Hematopoietic multipotent progenitor cell (in vitro differentiated cells): Measurements from ENCODE around the gene IRGQ. TPM values are rescaled to one million over a fixed set of nuclear protein-coding genes. Genes with fewer than 3 reads are reported as not detected.

ENCODE experiments used
- DNase-seq, 3 donors: peaks; one replicate each; pipeline ENCODE4 v3.0.0-alpha.2; 2011 to 2015; ENCODE audit warnings: low read depth in 2 of 3, low spot score in 2 of 3
- total RNA-seq: library from RNA; depleted of rRNA; stranded (reverse); fragments of >200 nt; gene quantifications from one replicate; pipeline ENCODE4 v1.2.3, GENCODE V29; 2012

The IRGQ gene
- total RNA-seq, 1 donor = 25.9 TPM

GRCh38 chr19:43575156-43575950 lies 20.6 kb downstream of the IRGQ start, which contains the start of the genes PINLYP and XRCC1:
Gene PINLYP, plus strand, starts transcription at chr19:43575801. Its CDS starts 1,391 bp downstream, at chr19:43577192.
Gene XRCC1, minus strand, starts transcription at chr19:43575527. Its CDS starts 69 bp downstream, at chr19:43575458.
- DNase-seq = peak; percentile 93 to 100 (median 99)

- no peak for DNase-seq
Observed at GRCh38 chr19:43574424-43575155, 21.3 kb downstream of the IRGQ start.

- DNase-seq = no peak
Observed at GRCh38 chr19:43572171-43572588, 23.8 kb downstream of the IRGQ start.

- DNase-seq = no peak
Observed at GRCh38 chr19:43570174-43570791, 25.7 kb downstream of the IRGQ start.

GRCh38 chr19:43569657-43570056 lies 26.3 kb downstream of the IRGQ start:
- DNase-seq = no peak

- DNase-seq = no peak
Observed at GRCh38 chr19:43564800-43565199, 31.1 kb downstream of the IRGQ start.

- no peak for DNase-seq
Observed at GRCh38 chr19:43563816-43564457, 32.0 kb downstream of the IRGQ start.

GRCh38 chr19:43562698-43563241 lies 33.2 kb downstream of the IRGQ start:
- peak; percentile 59 to 98 (median 96) for DNase-seq

- peak in 1 of 3 donors; percentile 42 for DNase-seq
Observed at GRCh38 chr19:43562226-43562697, 33.7 kb downstream of the IRGQ start.

- DNase-seq = no peak
Observed at GRCh38 chr19:43561139-43561970, 34.6 kb downstream of the IRGQ start.

- DNase-seq = peak in 2 of 3 donors; percentile 29 to 50
Observed at GRCh38 chr19:43560687-43561086, 35.2 kb downstream of the IRGQ start.

- DNase-seq = peak; percentile 53 to 91 (median 80)
Observed at GRCh38 chr19:43555185-43555770, 40.7 kb downstream of the IRGQ start.

GRCh38 chr19:43554317-43554895 lies 41.5 kb downstream of the IRGQ start:
- DNase-seq = no peak

- no peak for DNase-seq
Observed at GRCh38 chr19:43553656-43554055, 42.3 kb downstream of the IRGQ start.

- no peak for DNase-seq
Observed at GRCh38 chr19:43552616-43553015, 43.3 kb downstream of the IRGQ start.

- no peak for DNase-seq
Observed at GRCh38 chr19:43552198-43552450, 43.8 kb downstream of the IRGQ start.

GRCh38 chr19:43551399-43552197 lies 44.3 kb downstream of the IRGQ start:
- no peak for DNase-seq

- no peak for DNase-seq
Observed at GRCh38 chr19:43548706-43549105, 47.2 kb downstream of the IRGQ start.
